HG03460 (cell line): ENCODE measurements around the gene IQCM.
"Not testable (repeated sequence)": the region's sequence is repeated elsewhere in the genome, so short reads cannot be mapped to it uniquely, and the experiment has no call there.

ENCODE experiments used
- ATAC-seq: cut with Tn5 transposase; IDR thresholded peaks from one replicate; pipeline ENCODE4 v1.9.1; 2021; ENCODE audit not compliant: unreplicated experiment

Gene IQCM

GRCh38 chr4:149589826-149590225, 225.8 kb downstream of the IQCM start:
- ATAC-seq: no peak

- no peak for ATAC-seq
Observed at GRCh38 chr4:149584722-149585121, 230.9 kb downstream of the IQCM start.

GRCh38 chr4:149574971-149575370, 240.7 kb downstream of the IQCM start:
- no peak for ATAC-seq

- no peak for ATAC-seq
Observed at GRCh38 chr4:149572716-149573115, 242.9 kb downstream of the IQCM start.

- no peak for ATAC-seq
Observed at GRCh38 chr4:149555799-149556198, 259.8 kb downstream of the IQCM start.

- ATAC-seq: no peak
Observed at GRCh38 chr4:149555146-149555545, 260.5 kb downstream of the IQCM start.

- ATAC-seq: no peak
Observed at GRCh38 chr4:149553959-149554520, 261.6 kb downstream of the IQCM start.

GRCh38 chr4:149552601-149553000, 263.0 kb downstream of the IQCM start:
- no peak for ATAC-seq

- ATAC-seq: no peak
Observed at GRCh38 chr4:149549911-149550310, 265.7 kb downstream of the IQCM start.

GRCh38 chr4:149534779-149535178, 280.9 kb downstream of the IQCM start:
- ATAC-seq: no peak

GRCh38 chr4:149531861-149532260, 283.8 kb downstream of the IQCM start:
- ATAC-seq: no peak

- no peak for ATAC-seq
Observed at GRCh38 chr4:149523039-149523438, 292.6 kb downstream of the IQCM start.

- no peak for ATAC-seq
Observed at GRCh38 chr4:149521611-149522425, 293.8 kb downstream of the IQCM start.

GRCh38 chr4:149518471-149518870, 297.2 kb downstream of the IQCM start:
- no peak for ATAC-seq

GRCh38 chr4:149513081-149513480, 302.6 kb downstream of the IQCM start:
- no peak for ATAC-seq

GRCh38 chr4:149512501-149512900, 303.1 kb downstream of the IQCM start:
- no peak for ATAC-seq

GRCh38 chr4:149511558-149512298, 303.9 kb downstream of the IQCM start:
- ATAC-seq: no peak

GRCh38 chr4:149507309-149507708, 308.3 kb downstream of the IQCM start:
- not testable (repeated sequence) for ATAC-seq

GRCh38 chr4:149500806-149501205, 314.8 kb downstream of the IQCM start:
- no peak for ATAC-seq

GRCh38 chr4:149499726-149500125, 315.9 kb downstream of the IQCM start:
- ATAC-seq: no peak

GRCh38 chr4:149498246-149498645, 317.4 kb downstream of the IQCM start:
- no peak for ATAC-seq

- ATAC-seq: no peak
Observed at GRCh38 chr4:149493492-149493891, 322.2 kb downstream of the IQCM start.
